Sigmoid colon (tissue), 4 donors: ENCODE measurements around the gene IPO11.

Source experiments
- CTCF ChIP-seq, 4 experiments: fragments of 450-650 bp in 3 of 4; fragments of 200-600 bp in 1 of 4; IDR thresholded peaks; one replicate each; pipeline ENCODE4 v1.5.1; 2016 to 2019; ENCODE audit warnings: antibody characterized with exemption in 4 of 4, mild to moderate bottlenecking in 3 of 4, moderate library complexity in 2 of 4
- POLR2A ChIP-seq, 2 donors: fragments of 450-650 bp; IDR thresholded peaks; one replicate each; pipeline ENCODE4 v1.6.1; 2016; ENCODE audit warnings: antibody characterized with exemption in 2 of 2, mild to moderate bottlenecking in 2 of 2, moderate library complexity in 2 of 2
- POLR2AphosphoS5 ChIP-seq, 4 donors: sonication (generic); formaldehyde crosslinking; IDR thresholded peaks; one replicate each; pipeline ENCODE4 v1.6.1; 2017; ENCODE audit warnings: antibody characterized with exemption in 4 of 4

- no peak for TF ChIP-seq POLR2AphosphoS5 (IDR thresholded peaks at IDR 0.05)
- no peak for TF ChIP-seq POLR2A (IDR thresholded peaks at IDR 0.05)
- TF ChIP-seq CTCF (IDR thresholded peaks at IDR 0.05): no peak
These were observed 208.2 kb downstream of the IPO11 start for GRCh38 chr5:62620761-62621160.
